HEK293T (cell line): ENCODE measurements around the gene TRMT6.

Experiments
- ARNT ChIP-seq: fragments of 450-650 bp; IDR thresholded peaks from 2 replicates; pipeline ENCODE4 v1.6.1; 2017; ENCODE audit warnings: mild to moderate bottlenecking
- BHLHE40 ChIP-seq: fragments of 450-650 bp; IDR thresholded peaks from 2 replicates; pipeline ENCODE4 v1.6.1; 2016; ENCODE audit warnings: mild to moderate bottlenecking, moderate library complexity, borderline replicate concordance
- CTBP1 ChIP-seq: fragments of 450-650 bp; IDR thresholded peaks from 2 replicates; pipeline ENCODE4 v1.6.1; 2016; ENCODE audit warnings: borderline replicate concordance
- FOXA1 ChIP-seq: fragments of 450-650 bp; IDR thresholded peaks from 2 replicates; pipeline ENCODE4 v1.6.1; 2016; ENCODE audit warnings: mild to moderate bottlenecking
- FOXK2 ChIP-seq: fragments of 450-650 bp; IDR thresholded peaks from 2 replicates; pipeline ENCODE4 v1.6.1; 2016; ENCODE audit warnings: mild to moderate bottlenecking
- FOXM1 ChIP-seq: fragments of 450-650 bp; IDR thresholded peaks from 2 replicates; pipeline ENCODE4 v1.6.1; 2017; ENCODE audit warnings: mild to moderate bottlenecking, borderline replicate concordance
- TF ChIP-seq, protein P1 (sequence below): fragments of 450-650 bp; IDR thresholded peaks from 2 replicates; pipeline ENCODE4 v1.6.1; 2016

DNA sequence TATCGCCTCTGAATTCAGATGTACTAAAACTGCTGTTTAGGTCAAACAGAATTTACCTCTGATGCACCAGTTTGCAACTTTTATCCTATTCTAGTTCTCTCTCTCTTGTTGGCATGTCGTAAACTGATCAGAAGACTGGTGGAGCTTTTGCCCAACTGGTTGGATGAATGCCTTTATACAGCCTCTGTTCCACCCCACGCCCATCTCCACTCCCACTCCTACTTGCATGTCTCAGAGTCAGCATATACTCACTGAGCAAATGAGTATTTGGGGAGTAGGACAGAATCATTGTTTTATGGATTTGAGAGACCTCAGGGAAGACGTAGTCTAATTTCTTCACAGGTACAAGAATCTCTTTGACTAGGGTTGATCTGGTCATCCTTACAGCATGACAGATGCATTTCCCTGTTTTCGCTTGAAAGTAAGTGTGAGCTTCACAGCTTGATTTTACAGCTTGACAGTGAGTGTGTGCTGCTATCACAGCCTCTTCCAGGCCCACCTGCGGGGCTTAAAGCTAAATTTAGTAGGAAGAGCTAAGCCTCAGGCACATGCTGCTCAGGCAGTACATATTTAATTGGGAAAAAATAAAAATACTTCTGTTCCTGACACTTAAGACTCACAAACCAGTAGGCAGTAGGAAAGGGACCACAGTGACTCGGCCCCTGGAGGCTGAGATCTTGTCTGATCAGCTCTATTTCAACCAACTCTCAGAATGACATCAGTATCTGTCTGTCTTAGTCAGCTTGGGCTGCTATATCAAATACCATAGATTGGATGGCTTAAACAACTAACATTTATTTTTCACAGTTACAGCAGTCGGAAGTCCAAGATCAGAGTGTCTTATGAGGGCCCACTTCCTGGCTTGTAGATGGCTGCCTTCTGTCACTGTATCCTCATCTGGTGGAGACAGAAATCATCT is 30.4 kb downstream of the TRMT6 start:
- TF ChIP-seq CTBP1 (no peak), BHLHE40 (no peak), FOXK2 (no peak), FOXA1 (no peak), ARNT (no peak), FOXM1 (no peak)
- TF ChIP-seq, protein P1, sequence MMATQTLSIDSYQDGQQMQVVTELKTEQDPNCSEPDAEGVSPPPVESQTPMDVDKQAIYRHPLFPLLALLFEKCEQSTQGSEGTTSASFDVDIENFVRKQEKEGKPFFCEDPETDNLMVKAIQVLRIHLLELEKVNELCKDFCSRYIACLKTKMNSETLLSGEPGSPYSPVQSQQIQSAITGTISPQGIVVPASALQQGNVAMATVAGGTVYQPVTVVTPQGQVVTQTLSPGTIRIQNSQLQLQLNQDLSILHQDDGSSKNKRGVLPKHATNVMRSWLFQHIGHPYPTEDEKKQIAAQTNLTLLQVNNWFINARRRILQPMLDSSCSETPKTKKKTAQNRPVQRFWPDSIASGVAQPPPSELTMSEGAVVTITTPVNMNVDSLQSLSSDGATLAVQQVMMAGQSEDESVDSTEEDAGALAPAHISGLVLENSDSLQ: no peak
